ENCODE results near the gene GZMM. TPM values are rescaled to one million over a fixed set of nuclear protein-coding genes. Genes with fewer than 3 reads are reported as not detected.

The GZMM gene
- polyA plus RNA-seq, 1 experiment = not detected

DNA sequence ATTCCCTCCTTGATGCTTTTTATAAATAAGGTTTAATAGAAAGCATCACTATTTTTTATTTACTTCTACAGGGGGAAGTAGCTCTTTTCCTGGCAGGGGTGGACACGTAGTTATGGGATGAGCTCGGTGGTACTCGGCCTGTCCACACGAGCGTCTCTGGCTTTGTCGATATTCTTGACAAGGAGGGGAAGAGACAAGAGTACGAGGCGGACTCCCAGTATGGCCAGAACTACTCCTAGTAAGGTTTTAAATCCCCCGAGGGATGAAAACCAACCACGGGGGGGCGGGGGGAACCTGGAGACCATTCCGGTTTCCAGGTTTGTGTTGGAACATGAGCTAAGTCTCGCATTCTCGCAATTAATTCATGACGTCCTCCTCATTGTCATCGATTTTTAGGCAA lies 23.0 kb downstream of the GZMM start:
- no peaks in the 10 kb centered on the region for H3K27me3 ChIP-seq (ENCODE audit: control insufficient read depth, insufficient read depth, low read length)
- TF ChIP-seq, protein P1, sequence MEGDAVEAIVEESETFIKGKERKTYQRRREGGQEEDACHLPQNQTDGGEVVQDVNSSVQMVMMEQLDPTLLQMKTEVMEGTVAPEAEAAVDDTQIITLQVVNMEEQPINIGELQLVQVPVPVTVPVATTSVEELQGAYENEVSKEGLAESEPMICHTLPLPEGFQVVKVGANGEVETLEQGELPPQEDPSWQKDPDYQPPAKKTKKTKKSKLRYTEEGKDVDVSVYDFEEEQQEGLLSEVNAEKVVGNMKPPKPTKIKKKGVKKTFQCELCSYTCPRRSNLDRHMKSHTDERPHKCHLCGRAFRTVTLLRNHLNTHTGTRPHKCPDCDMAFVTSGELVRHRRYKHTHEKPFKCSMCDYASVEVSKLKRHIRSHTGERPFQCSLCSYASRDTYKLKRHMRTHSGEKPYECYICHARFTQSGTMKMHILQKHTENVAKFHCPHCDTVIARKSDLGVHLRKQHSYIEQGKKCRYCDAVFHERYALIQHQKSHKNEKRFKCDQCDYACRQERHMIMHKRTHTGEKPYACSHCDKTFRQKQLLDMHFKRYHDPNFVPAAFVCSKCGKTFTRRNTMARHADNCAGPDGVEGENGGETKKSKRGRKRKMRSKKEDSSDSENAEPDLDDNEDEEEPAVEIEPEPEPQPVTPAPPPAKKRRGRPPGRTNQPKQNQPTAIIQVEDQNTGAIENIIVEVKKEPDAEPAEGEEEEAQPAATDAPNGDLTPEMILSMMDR (IDR thresholded peaks at IDR 0.05; ENCODE audit: low read depth, low read length) = no peak
- ChIA-PET CTCF (interaction anchor here (0.5 to 1.5 kb wide), 2 partner anchors 56 to 174 kb away, joined by 4 read pairs; no protein-coding TSS in a partner anchor), POLR2A (interaction anchor here (0.7 kb wide), 1 partner anchor 40 kb away, joined by 4 read pairs; no protein-coding TSS in a partner anchor)
- peaks cover 5% of the 10 kb centered on the region; the same call in 1 of the 2 replicates for H3K9me3 ChIP-seq (ENCODE audit: control insufficient read depth, insufficient read depth, low read length)
- no peak overlapping the region for H3K27ac ChIP-seq (ENCODE audit: low read depth, low read length)
- no peak overlapping the region for H3K4me3 ChIP-seq (ENCODE audit: low read depth, low read length)
- DNase-seq (ENCODE audit: low read depth, low spot score) = no peak

- ChIA-PET POLR2A (no interaction called here), CTCF (no interaction called here)
- peaks cover 5% of the 10 kb centered on the region; the same call in 1 of the 2 replicates for H3K9me3 ChIP-seq (ENCODE audit: control insufficient read depth, insufficient read depth, low read length)
- H3K4me3 ChIP-seq (ENCODE audit: low read depth, low read length) = no peak overlapping the region
- H3K27ac ChIP-seq (ENCODE audit: low read depth, low read length) = no peak overlapping the region
- no peaks in the 10 kb centered on the region for H3K27me3 ChIP-seq (ENCODE audit: control insufficient read depth, insufficient read depth, low read length)
- TF ChIP-seq, protein P1 (IDR thresholded peaks at IDR 0.05; ENCODE audit: low read depth, low read length) = no peak
- DNase-seq (ENCODE audit: low read depth, low spot score) = no peak
Measured at GRCh38 chr19:567296-567900, 23.5 kb downstream of the GZMM start.

DNA sequence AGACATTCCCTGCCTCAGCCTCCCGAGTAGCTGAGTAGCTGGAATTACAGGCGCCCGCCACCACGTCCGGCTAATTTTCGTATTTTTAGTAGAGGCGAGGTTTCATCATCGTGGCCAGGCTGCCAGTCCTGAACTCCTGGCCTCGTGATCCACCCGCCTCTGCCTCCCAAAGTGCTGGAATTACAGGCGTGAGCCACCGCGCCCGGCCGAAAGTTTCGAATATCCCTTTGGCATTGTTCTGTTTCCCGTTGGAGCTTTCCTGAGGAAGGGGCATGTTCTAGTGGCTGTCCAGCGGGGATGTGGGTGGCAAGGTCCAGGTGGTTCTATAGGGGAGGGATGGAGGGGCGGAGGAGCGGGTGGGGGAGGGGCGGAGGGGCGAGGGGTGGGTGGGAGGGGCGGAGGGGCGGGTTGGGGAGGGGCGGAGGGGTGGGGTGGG lies 26.4 kb downstream of the GZMM start:
- Histone ChIP-seq H3K9me3 (ENCODE audit: control insufficient read depth, insufficient read depth, low read length) (peaks cover 5% of the 10 kb centered on the region; the same call in 1 of the 2 replicates), H3K4me3 (ENCODE audit: low read depth, low read length) (no peak overlapping the region), H3K27ac (ENCODE audit: low read depth, low read length) (no peak overlapping the region), H3K27me3 (ENCODE audit: control insufficient read depth, insufficient read depth, low read length) (no peaks in the 10 kb centered on the region)
- CTCF ChIA-PET = no interaction called here
- DNase-seq (ENCODE audit: low read depth, low spot score) = no peak
- POLR2A ChIA-PET = no interaction called here
- TF ChIP-seq, protein P1 (IDR thresholded peaks at IDR 0.05; ENCODE audit: low read depth, low read length) = no peak

DNA sequence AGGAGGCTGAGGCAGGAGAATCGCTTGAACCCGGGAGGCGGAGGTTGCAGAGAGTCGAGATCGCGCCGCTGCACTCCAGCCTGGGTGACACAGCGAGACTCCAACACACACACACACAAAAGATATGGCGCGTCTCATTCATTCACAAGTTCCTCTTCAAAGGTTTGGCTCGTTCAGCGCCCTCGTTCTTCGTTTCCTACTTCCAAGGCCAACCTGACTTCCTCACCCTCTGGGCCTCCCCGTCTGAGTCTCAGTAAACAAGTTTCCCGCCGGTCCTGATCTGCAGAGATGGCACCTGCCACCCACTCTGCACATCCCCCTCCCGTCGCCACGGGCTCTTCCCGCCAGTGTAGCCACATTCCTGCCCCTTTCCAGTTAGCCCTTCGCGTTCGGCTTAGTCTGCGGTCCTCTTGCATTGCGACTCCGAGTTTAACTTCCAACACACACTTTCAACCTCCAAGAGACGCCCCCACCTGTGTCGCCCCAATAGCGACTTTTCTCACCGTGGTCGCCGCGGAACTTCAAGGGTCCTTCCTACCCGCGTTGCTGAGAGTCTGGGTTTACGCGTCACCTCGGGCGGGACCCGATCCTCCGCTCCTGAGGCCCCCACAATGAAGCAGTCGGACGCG lies 27.2 kb downstream of the GZMM start:
- Histone ChIP-seq H3K4me3 (ENCODE audit: low read depth, low read length) (peak overlapping the region; percentile 67), H3K27me3 (ENCODE audit: control insufficient read depth, insufficient read depth, low read length) (no peaks in the 10 kb centered on the region), H3K9me3 (ENCODE audit: control insufficient read depth, insufficient read depth, low read length) (peaks cover 5% of the 10 kb centered on the region; the same call in 1 of the 2 replicates), H3K27ac (ENCODE audit: low read depth, low read length) (peak overlapping the region; percentile 82)
- ChIA-PET POLR2A (interaction anchor here (0.7 to 1.1 kb wide), 3 partner anchors 40 to 152 kb away, joined by 3 to 6 read pairs (median 3); partner anchors contain the start of gene CDC34), CTCF (no interaction called here)
- DNase-seq (ENCODE audit: low read depth, low spot score) = no peak
- TF ChIP-seq, protein P1 (IDR thresholded peaks at IDR 0.05; ENCODE audit: low read depth, low read length) = no peak

GRCh38 chr19:571566-571974 lies 27.7 kb downstream of the GZMM start:
- ChIA-PET POLR2A (interaction anchor here (0.6 to 1.7 kb wide), 6 partner anchors 12 to 207 kb away, joined by 3 to 13 read pairs (median 4); partner anchors contain the start of gene CDC34), CTCF (no interaction called here)
- peak overlapping the region; percentile 67 for H3K4me3 ChIP-seq (ENCODE audit: low read depth, low read length)
- no peaks in the 10 kb centered on the region for H3K27me3 ChIP-seq (ENCODE audit: control insufficient read depth, insufficient read depth, low read length)
- no peak for DNase-seq (ENCODE audit: low read depth, low spot score)
- TF ChIP-seq, protein P1 (IDR thresholded peaks at IDR 0.05; ENCODE audit: low read depth, low read length) = no peak
- H3K27ac ChIP-seq (ENCODE audit: low read depth, low read length) = peak overlapping the region; percentile 82
- peaks cover 5% of the 10 kb centered on the region; the same call in 1 of the 2 replicates for H3K9me3 ChIP-seq (ENCODE audit: control insufficient read depth, insufficient read depth, low read length)

All from AG04450 (cell line).